K562 (cell line): Measurements from ENCODE around the gene BBX. TPM values are rescaled to one million over a fixed set of nuclear protein-coding genes. Genes with fewer than 3 reads are reported as not detected.

Experiments used
- ATAC-seq: fragments of 200-7000 bp; cut with Tn5 transposase; 3 replicates; pipeline ENCODE4 v1.9.1; 2020; ENCODE audit warnings: moderate library complexity
- BruUV-seq: library from RNA; stranded (reverse); fragments of 400-500 nt; replicated peaks from 2 replicates; lab custom pipeline; 2021; lab: Mats Ljungman, UMichigan
- CTCF ChIA-PET: fragments of 300-600 bp; formaldehyde crosslinking; extraction: SDS; loops from one replicate; lab custom pipeline; 2021; ENCODE audit warnings: low intra/inter-chr PET ratio; lab: Yijun Ruan, JAX
- POLR2A ChIA-PET: fragments of 300-600, 350-650 bp; sonication (Branson Sonifier 250); formaldehyde crosslinking; extraction: SDS; loops from one replicate; lab custom pipeline; 2021; ENCODE audit warnings: antibody characterized with exemption, inconsistent platforms; lab: Yijun Ruan, JAX
- DNase-seq, 4 experiments: peaks; one replicate each; pipeline versions ENCODE4 v3.0.0 to v3.0.0-alpha.2; 2011 to 2018; ENCODE audit warnings: low spot score in 3 of 4, mixed read lengths in 3 of 4; ENCODE audit errors: extremely low read depth in 1 of 4
- FAIRE-seq: peaks from 2 replicates; lab custom pipeline; 2011; peaks lifted over from hg19 to GRCh38; lab: Jason Lieb, UNC
- H2AFZ ChIP-seq: 2 replicates; pipeline ENCODE4 v1.6.0; 2011; ENCODE audit warnings: low read depth, low read length, control low read depth, inconsistent platforms
- H3K27ac ChIP-seq: fragments of 200-600 bp; 3 replicates; pipeline ENCODE4 v1.8.0; 2011; ENCODE audit warnings: low read depth, mild to moderate bottlenecking, control low read depth, inconsistent platforms, low read length, moderate library complexity, mixed read lengths; ENCODE audit errors: extremely low read depth
- H3K27me3 ChIP-seq, 2 experiments: fragments of 300-600 bp in 1 of 2; 2 replicates in 1 of 2; 3 replicates in 1 of 2; pipeline versions ENCODE4 v1.6.0 to v1.8.0; 2011; ENCODE audit warnings: inconsistent platforms in 2 of 2, low read length in 2 of 2, mild to moderate bottlenecking in 1 of 2, mixed read lengths in 1 of 2, moderate library complexity in 1 of 2; ENCODE audit not compliant: control insufficient read depth in 2 of 2, insufficient read depth in 2 of 2
- H3K36me3 ChIP-seq: fragments of 300-600 bp; 3 replicates; pipeline ENCODE4 v1.8.0; 2011; ENCODE audit warnings: mild to moderate bottlenecking, low read length, inconsistent platforms; ENCODE audit not compliant: control insufficient read depth, insufficient read depth
- H3K4me1 ChIP-seq, 2 experiments: fragments of 200-600 bp in 1 of 2; replicated peaks in 1 of 2; 2 replicates in 1 of 2; 3 replicates in 1 of 2; pipeline versions ENCODE4 v1.5.1 to v1.8.0; 2011; ENCODE audit warnings: inconsistent platforms in 2 of 2, low read length in 2 of 2, mild to moderate bottlenecking in 1 of 2, mixed read lengths in 1 of 2, moderate library complexity in 1 of 2; ENCODE audit not compliant: control insufficient read depth in 2 of 2, insufficient read depth in 2 of 2
- H3K4me2 ChIP-seq: 2 replicates; pipeline ENCODE4 v1.6.1; 2011; ENCODE audit warnings: low read length, control low read depth, inconsistent platforms, mixed read lengths; ENCODE audit not compliant: insufficient read depth
- H3K4me3 ChIP-seq: fragments of 200-600 bp; sonication (generic), shearing (Covaris generic); 2 replicates; pipeline ENCODE4 v1.5.1; 2016; ENCODE audit warnings: control low read depth, inconsistent platforms
- H3K79me2 ChIP-seq: fragments of 200-600 bp; 3 replicates; pipeline ENCODE4 v1.8.0; 2011; ENCODE audit warnings: low read length, inconsistent platforms; ENCODE audit not compliant: control insufficient read depth, insufficient read depth
- H3K9ac ChIP-seq, 2 experiments: 2 replicates each; pipeline versions ENCODE4 v1.6.0 to v1.6.1; 2011; ENCODE audit warnings: low read depth in 2 of 2, low read length in 2 of 2, control low read depth in 1 of 2, inconsistent platforms in 1 of 2, mild to moderate bottlenecking in 1 of 2, mixed read lengths in 1 of 2; ENCODE audit not compliant: insufficient read depth in 1 of 2
- H3K9me1 ChIP-seq: one replicate; pipeline ENCODE4 v1.6.0; 2011; ENCODE audit warnings: inconsistent platforms, mild to moderate bottlenecking, low read length, moderate library complexity; ENCODE audit not compliant: control insufficient read depth, insufficient read depth
- H3K9me3 ChIP-seq: replicated peaks from 2 replicates; pipeline ENCODE4 v1.5.1; 2011; ENCODE audit warnings: low read depth, low read length, inconsistent platforms; ENCODE audit not compliant: control insufficient read depth, insufficient read depth
- H4K20me1 ChIP-seq: replicated peaks from 2 replicates; pipeline ENCODE4 v1.6.1; 2011; ENCODE audit warnings: low read length, inconsistent platforms, mixed read lengths; ENCODE audit not compliant: control insufficient read depth, insufficient read depth
- C11orf30 ChIP-seq: fragments of 450-650 bp; IDR thresholded peaks from 2 replicates; pipeline ENCODE4 v1.6.1; 2016; ENCODE audit warnings: low read depth, mild to moderate bottlenecking
- CHAMP1 ChIP-seq: fragments of 450-650 bp; IDR thresholded peaks from 2 replicates; pipeline ENCODE4 v1.6.1; 2016; ENCODE audit warnings: mild to moderate bottlenecking
- CSDE1 ChIP-seq, 2 experiments: fragments of 450-650 bp; IDR thresholded peaks; 2 replicates each; pipeline ENCODE4 v1.6.1; 2016; ENCODE audit warnings: mild to moderate bottlenecking in 1 of 2
- ETV6 ChIP-seq, 3 experiments: fragments of 150-350 bp in 1 of 3; sonication (generic) in 1 of 3; formaldehyde crosslinking in 1 of 3; IDR thresholded peaks; 2 replicates each; pipeline versions ENCODE4 v1.6.1 to v1.8.0; 2014 to 2022; ENCODE audit warnings: borderline replicate concordance in 2 of 3, low read depth in 2 of 3, antibody characterized with exemption in 1 of 3, low read length in 1 of 3, mild to moderate bottlenecking in 1 of 3, missing genetic modification reagents in 1 of 3
- NCOA6 ChIP-seq: fragments of 450-650 bp; IDR thresholded peaks from 2 replicates; pipeline ENCODE4 v1.6.1; 2017; ENCODE audit warnings: mild to moderate bottlenecking
- ZNF316 ChIP-seq: fragments of 450-650 bp; IDR thresholded peaks from 2 replicates; pipeline ENCODE4 v1.6.1; 2016
- WGBS: fragments of 100-300 bp; shearing (Covaris generic); methylation state at CpG from one replicate; pipeline ENCODE4 v1.1.6; 2016; ENCODE audit warnings: low coverage, mixed read lengths; ENCODE audit not compliant: insufficient coverage; ENCODE audit errors: missing lambda C conversion rate; 5-methylcytosine and 5-hydroxymethylcytosine counted together
- in situ Hi-C: fragments of 300-500 bp; cut with MboI; formaldehyde crosslinking; loops from 4 replicates; pipeline ENCODE4 v1.15.0; 2018; ENCODE audit warnings: inconsistent platforms, mixed read lengths
- intact Hi-C: fragments of 100-400 bp; cut with micrococcal nuclease; formaldehyde crosslinking; loops from 2 replicates; pipeline ENCODE4 v1.14.2; 2022
- polyA plus RNA-seq, 8 experiments: library from polyadenylated mRNA; depleted of rRNA in 4 of 8; stranded (reverse) in 5 of 8; unstranded in 3 of 8; fragments of >200 nt; fragmentation: Nextera tagmentation in 2 of 8; fragmentation: Illumina TruSeq in 1 of 8; extraction: Ambion mirVana in 2 of 8; extraction: Trizol in 1 of 8; gene quantifications; 2 replicates each; pipeline versions ENCODE4 v1.2.1 to v1.2.3, GENCODE V29; 2011 to 2014; ENCODE audit warnings: inconsistent platforms in 1 of 8, missing spikeins in 1 of 8
- total RNA-seq, 7 experiments: library from RNA; depleted of rRNA in 6 of 7; stranded (reverse); fragments of >200 nt in 6 of 7; fragmentation: Illumina TruSeq in 2 of 7; extraction: Trizol in 2 of 7; gene quantifications; 2 replicates each; pipeline versions ENCODE4 v1.2.1 to v1.2.3, GENCODE V29; 2011 to 2021; ENCODE audit warnings: low replicate concordance in 1 of 7

BBX gene
- total and polyA plus RNA-seq, 9 of the 15 experiments (the other 6 are each of a cell fraction or from before 2014, with no cell fraction given): 4.9 to 19.5 (median 11.8) TPM

GRCh38 chr3:107666853-107667252, 144.1 kb downstream of the BBX start:
- H3K9ac ChIP-seq: no peak overlapping the region
- no peak overlapping the region for H3K4me3 ChIP-seq
- TF ChIP-seq CHAMP1: no peak
- no peak for TF ChIP-seq CSDE1 (IDR thresholded peaks at IDR 0.05)
- no peak for TF ChIP-seq ETV6 (IDR thresholded peaks at IDR 0.05; ENCODE audit: borderline replicate concordance in 1 of 2, low read depth in 2 of 2, low read length in 1 of 2)
- no peak for TF ChIP-seq ETV6 (CRISPR knock-in tag; IDR thresholded peaks at IDR 0.05; ENCODE audit: borderline replicate concordance)
- TF ChIP-seq C11orf30: peak; percentile 25; the same call in 1 of the 2 replicates
- peak; percentile 57 for TF ChIP-seq ZNF316
- TF ChIP-seq NCOA6: no peak
- no peaks in the 10 kb centered on the region for H3K36me3 ChIP-seq
- in situ Hi-C loops (no loop called here), intact Hi-C loops (loop anchor here (10.0 kb wide), 1 partner anchor 92 kb away; no protein-coding TSS in a partner anchor)
- WGBS: 50% methylated on average over 2 of the region's 2 CpGs
- no peaks in the 10 kb centered on the region for H4K20me1 ChIP-seq
- H2AFZ ChIP-seq: no peak overlapping the region
- POLR2A ChIA-PET: no interaction called here
- no peak overlapping the region for H3K27ac ChIP-seq
- no peaks in the 10 kb centered on the region for H3K9me3 ChIP-seq
- FAIRE-seq (no peak), DNase-seq (no peak), ATAC-seq (no peak)
- no TSS peak for BruUV-seq
- H3K9me1 ChIP-seq: no peaks in the 10 kb centered on the region
- H3K79me2 ChIP-seq: no peaks in the 10 kb centered on the region; the same call in 2 of the 3 replicates
- no peaks in the 10 kb centered on the region for H3K27me3 ChIP-seq
- no peaks in the 10 kb centered on the region for H3K4me1 ChIP-seq
- CTCF ChIA-PET: no interaction called here
- no peak overlapping the region for H3K4me2 ChIP-seq
